Smooth muscle cell of trachea (primary cell): ENCODE measurements around the gene PGAP1. TPM values are rescaled to one million over a fixed set of nuclear protein-coding genes. Genes with fewer than 3 reads are reported as not detected.

ENCODE experiments used
- total RNA-seq: library from RNA; depleted of rRNA; stranded (reverse); fragments of >200 nt; gene quantifications from 2 replicates; pipeline ENCODE4 v1.2.1, GENCODE V29; 2014

The PGAP1 gene
- total RNA-seq = 6.8 and 11.3 TPM in 2 replicates

DNA sequence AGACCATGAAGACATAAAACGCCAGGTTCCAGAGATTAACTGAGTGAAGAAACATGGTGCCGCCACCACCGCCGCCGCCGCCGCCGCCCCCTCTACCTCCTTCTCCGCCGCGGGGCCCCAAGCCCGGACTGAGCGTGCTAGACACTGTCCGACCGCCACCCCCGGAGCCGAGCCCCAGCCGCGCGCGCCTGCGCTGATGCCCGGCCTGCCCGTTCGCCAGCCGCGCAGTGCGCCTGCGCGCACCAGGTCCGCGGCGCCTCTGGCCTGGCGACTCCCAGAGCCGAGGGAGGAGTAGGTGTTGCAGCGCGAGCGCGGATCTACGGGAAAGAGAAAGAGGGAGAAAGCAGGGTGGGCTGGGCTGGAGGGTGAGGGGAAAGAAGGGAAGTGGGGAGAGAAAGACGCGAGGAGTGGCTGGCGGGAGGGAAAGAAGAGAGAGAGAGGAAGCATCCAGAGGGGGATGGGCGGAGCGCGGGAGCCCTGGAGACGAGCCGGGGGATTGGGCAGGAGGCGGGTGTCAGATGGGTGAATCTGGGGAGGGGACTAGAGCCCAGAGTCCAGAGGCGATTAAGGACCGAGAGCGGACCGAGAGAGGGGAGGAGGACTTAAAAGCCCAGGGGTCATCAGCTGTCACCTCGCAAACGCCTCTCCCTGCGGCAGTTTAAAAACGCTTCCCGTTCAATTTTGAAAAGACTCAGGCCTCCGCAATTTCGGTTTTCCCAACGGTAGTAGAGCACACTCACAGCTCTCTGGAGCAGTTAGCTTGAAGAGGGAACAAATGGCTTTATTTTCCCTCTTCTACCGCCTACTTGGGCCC lies at the start of gene PGAP1:
Gene PGAP1 (minus strand): TSS at position 146 of the 814 bp plus-strand sequence. CDS start 91 bp downstream, at position 55.

DNA sequence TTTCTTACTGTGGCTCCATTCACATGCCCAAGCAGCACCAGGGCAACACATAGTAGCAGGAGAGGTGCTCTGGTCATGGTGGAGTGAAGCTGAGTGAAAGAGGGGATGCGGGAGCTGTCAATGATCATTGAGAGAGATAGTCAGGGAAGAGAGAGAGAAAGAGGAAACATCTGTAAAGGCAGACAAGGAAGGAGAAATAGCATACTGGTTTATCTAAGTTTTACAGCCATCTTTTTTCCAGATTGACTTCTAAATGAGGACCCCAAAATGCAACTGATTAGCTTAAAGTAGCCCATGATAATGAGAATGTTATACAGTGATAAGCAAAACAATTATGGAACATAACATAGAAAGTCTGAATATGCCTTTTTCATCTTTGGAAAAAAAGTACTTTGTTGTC lies 117.2 kb downstream of the PGAP1 start, which contains the start of gene C2orf66:
Gene C2orf66 (minus strand): TSS at position 96 of the 400 bp plus-strand sequence. CDS start 19 bp downstream, at position 77.

Other genes with a start within 250 kb of the PGAP1 start
- gene GTF3C3, start 127.0 kb downstream of the PGAP1 start, total RNA-seq = 41.0 and 60.4 TPM in 2 replicates
- 0.17 and 0.29 TPM in 2 replicates for gene C2orf66, start 117.4 kb downstream of the PGAP1 start, total RNA-seq